K562 (cell line): ENCODE measurements around the gene AAGAB. TPM values are rescaled to one million over a fixed set of nuclear protein-coding genes. Genes with fewer than 3 reads are reported as not detected.

ENCODE experiments used
- ATAC-seq: fragments of 200-7000 bp; cut with Tn5 transposase; 3 replicates; pipeline ENCODE4 v1.9.1; 2020; ENCODE audit warnings: moderate library complexity
- BruUV-seq: library from RNA; stranded (reverse); fragments of 400-500 nt; replicated peaks from 2 replicates; lab custom pipeline; 2021; lab: Mats Ljungman, UMichigan
- CTCF ChIA-PET: fragments of 300-600 bp; formaldehyde crosslinking; extraction: SDS; loops from one replicate; lab custom pipeline; 2021; ENCODE audit warnings: low intra/inter-chr PET ratio; lab: Yijun Ruan, JAX
- POLR2A ChIA-PET: fragments of 300-600, 350-650 bp; sonication (Branson Sonifier 250); formaldehyde crosslinking; extraction: SDS; loops from one replicate; lab custom pipeline; 2021; ENCODE audit warnings: antibody characterized with exemption, inconsistent platforms; lab: Yijun Ruan, JAX
- DNase-seq, 4 experiments: peaks; one replicate each; pipeline versions ENCODE4 v3.0.0 to v3.0.0-alpha.2; 2011 to 2018; ENCODE audit warnings: low spot score in 3 of 4, mixed read lengths in 3 of 4; ENCODE audit errors: extremely low read depth in 1 of 4
- FAIRE-seq: peaks from 2 replicates; lab custom pipeline; 2011; peaks lifted over from hg19 to GRCh38; lab: Jason Lieb, UNC
- H2AFZ ChIP-seq: 2 replicates; pipeline ENCODE4 v1.6.0; 2011; ENCODE audit warnings: low read depth, low read length, control low read depth, inconsistent platforms
- H3K27ac ChIP-seq: fragments of 200-600 bp; 3 replicates; pipeline ENCODE4 v1.8.0; 2011; ENCODE audit warnings: low read depth, mild to moderate bottlenecking, control low read depth, inconsistent platforms, low read length, moderate library complexity, mixed read lengths; ENCODE audit errors: extremely low read depth
- H3K27me3 ChIP-seq, 2 experiments: fragments of 300-600 bp in 1 of 2; 2 replicates in 1 of 2; 3 replicates in 1 of 2; pipeline versions ENCODE4 v1.6.0 to v1.8.0; 2011; ENCODE audit warnings: inconsistent platforms in 2 of 2, low read length in 2 of 2, mild to moderate bottlenecking in 1 of 2, mixed read lengths in 1 of 2, moderate library complexity in 1 of 2; ENCODE audit not compliant: control insufficient read depth in 2 of 2, insufficient read depth in 2 of 2
- H3K36me3 ChIP-seq: fragments of 300-600 bp; 3 replicates; pipeline ENCODE4 v1.8.0; 2011; ENCODE audit warnings: mild to moderate bottlenecking, low read length, inconsistent platforms; ENCODE audit not compliant: control insufficient read depth, insufficient read depth
- H3K4me1 ChIP-seq, 2 experiments: fragments of 200-600 bp in 1 of 2; replicated peaks in 1 of 2; 2 replicates in 1 of 2; 3 replicates in 1 of 2; pipeline versions ENCODE4 v1.5.1 to v1.8.0; 2011; ENCODE audit warnings: inconsistent platforms in 2 of 2, low read length in 2 of 2, mild to moderate bottlenecking in 1 of 2, mixed read lengths in 1 of 2, moderate library complexity in 1 of 2; ENCODE audit not compliant: control insufficient read depth in 2 of 2, insufficient read depth in 2 of 2
- H3K4me2 ChIP-seq: 2 replicates; pipeline ENCODE4 v1.6.1; 2011; ENCODE audit warnings: low read length, control low read depth, inconsistent platforms, mixed read lengths; ENCODE audit not compliant: insufficient read depth
- H3K4me3 ChIP-seq: fragments of 200-600 bp; sonication (generic), shearing (Covaris generic); 2 replicates; pipeline ENCODE4 v1.5.1; 2016; ENCODE audit warnings: control low read depth, inconsistent platforms
- H3K79me2 ChIP-seq: fragments of 200-600 bp; 3 replicates; pipeline ENCODE4 v1.8.0; 2011; ENCODE audit warnings: low read length, inconsistent platforms; ENCODE audit not compliant: control insufficient read depth, insufficient read depth
- H3K9ac ChIP-seq, 2 experiments: 2 replicates each; pipeline versions ENCODE4 v1.6.0 to v1.6.1; 2011; ENCODE audit warnings: low read depth in 2 of 2, low read length in 2 of 2, control low read depth in 1 of 2, inconsistent platforms in 1 of 2, mild to moderate bottlenecking in 1 of 2, mixed read lengths in 1 of 2; ENCODE audit not compliant: insufficient read depth in 1 of 2
- H3K9me1 ChIP-seq: one replicate; pipeline ENCODE4 v1.6.0; 2011; ENCODE audit warnings: inconsistent platforms, mild to moderate bottlenecking, low read length, moderate library complexity; ENCODE audit not compliant: control insufficient read depth, insufficient read depth
- H3K9me3 ChIP-seq: replicated peaks from 2 replicates; pipeline ENCODE4 v1.5.1; 2011; ENCODE audit warnings: low read depth, low read length, inconsistent platforms; ENCODE audit not compliant: control insufficient read depth, insufficient read depth
- H4K20me1 ChIP-seq: replicated peaks from 2 replicates; pipeline ENCODE4 v1.6.1; 2011; ENCODE audit warnings: low read length, inconsistent platforms, mixed read lengths; ENCODE audit not compliant: control insufficient read depth, insufficient read depth
- CBFA2T2 ChIP-seq: fragments of 450-650 bp; conservative IDR thresholded peaks from 2 replicates; pipeline ENCODE4 v1.6.1; 2017; ENCODE audit warnings: mild to moderate bottlenecking
- ESRRB ChIP-seq: fragments of 250-450 bp; sonication (Bioruptor Pico); IDR thresholded peaks from 2 replicates; pipeline ENCODE4 v1.5.0; 2020; ENCODE audit warnings: mild to moderate bottlenecking, moderate library complexity, borderline replicate concordance
- GTF2B ChIP-seq: IDR thresholded peaks from 2 replicates; pipeline ENCODE4 v1.6.1; 2011; ENCODE audit not compliant: insufficient read length; ENCODE audit errors: extremely low read depth
- IRF1 ChIP-seq: sonication (generic); formaldehyde crosslinking; IDR thresholded peaks from 2 replicates; pipeline ENCODE4 v1.8.0; 2022; ENCODE audit warnings: missing genetic modification reagents, mild to moderate bottlenecking, borderline replicate concordance
- MED1 ChIP-seq: sonication (generic); formaldehyde crosslinking; IDR thresholded peaks from 2 replicates; pipeline ENCODE4 v1.8.1; 2023; ENCODE audit warnings: missing genetic modification reagents, borderline replicate concordance
- MTA3 ChIP-seq: fragments of 450-650 bp; formaldehyde crosslinking; IDR thresholded peaks from 2 replicates; pipeline ENCODE4 v1.6.1; 2017; ENCODE audit warnings: mild to moderate bottlenecking, borderline replicate concordance
- NR2C1 ChIP-seq, 2 experiments: fragments of 450-650 bp; IDR thresholded peaks; 2 replicates each; pipeline ENCODE4 v1.6.1; 2017; ENCODE audit warnings: mild to moderate bottlenecking in 2 of 2, antibody characterized with exemption in 1 of 2, inconsistent platforms in 1 of 2, missing compliant biosample characterization in 1 of 2, missing genetic modification characterization in 1 of 2
- POLR2G ChIP-seq: fragments of 200-400 bp; formaldehyde crosslinking; IDR thresholded peaks from 2 replicates; pipeline ENCODE4 v1.6.1; 2017; ENCODE audit warnings: low read depth, mild to moderate bottlenecking, antibody characterized with exemption, low read length, moderate library complexity
- PRDM10 ChIP-seq: fragments of 450-650 bp; IDR thresholded peaks from 2 replicates; pipeline ENCODE4 v1.6.1; 2018; ENCODE audit not compliant: partially characterized antibody
- SMAD3 ChIP-seq: fragments of 450-650 bp; formaldehyde crosslinking; conservative IDR thresholded peaks from 2 replicates; pipeline ENCODE4 v1.4.0; 2020; ENCODE audit warnings: mild to moderate bottlenecking
- ZNF449 ChIP-seq: fragments of 250-450 bp; sonication (Bioruptor Pico); IDR thresholded peaks from 2 replicates; pipeline ENCODE4 v1.8.0; 2022; ENCODE audit warnings: moderate library complexity, mild to moderate bottlenecking, inconsistent platforms
- ZNF696 ChIP-seq: fragments of 250-450 bp; sonication (Bioruptor Pico); conservative IDR thresholded peaks from 2 replicates; pipeline ENCODE4 v1.4.0; 2020; ENCODE audit warnings: mild to moderate bottlenecking, moderate library complexity
- WGBS: fragments of 100-300 bp; shearing (Covaris generic); methylation state at CpG from one replicate; pipeline ENCODE4 v1.1.6; 2016; ENCODE audit warnings: low coverage, mixed read lengths; ENCODE audit not compliant: insufficient coverage; ENCODE audit errors: missing lambda C conversion rate; 5-methylcytosine and 5-hydroxymethylcytosine counted together
- in situ Hi-C: fragments of 300-500 bp; cut with MboI; formaldehyde crosslinking; loops from 4 replicates; pipeline ENCODE4 v1.15.0; 2018; ENCODE audit warnings: inconsistent platforms, mixed read lengths
- intact Hi-C: fragments of 100-400 bp; cut with micrococcal nuclease; formaldehyde crosslinking; loops from 2 replicates; pipeline ENCODE4 v1.14.2; 2022
- polyA plus RNA-seq, 8 experiments: library from polyadenylated mRNA; depleted of rRNA in 4 of 8; stranded (reverse) in 5 of 8; unstranded in 3 of 8; fragments of >200 nt; fragmentation: Nextera tagmentation in 2 of 8; fragmentation: Illumina TruSeq in 1 of 8; extraction: Ambion mirVana in 2 of 8; extraction: Trizol in 1 of 8; gene quantifications; 2 replicates each; pipeline versions ENCODE4 v1.2.1 to v1.2.3, GENCODE V29; 2011 to 2014; ENCODE audit warnings: inconsistent platforms in 1 of 8, missing spikeins in 1 of 8
- total RNA-seq, 7 experiments: library from RNA; depleted of rRNA in 6 of 7; stranded (reverse); fragments of >200 nt in 6 of 7; fragmentation: Illumina TruSeq in 2 of 7; extraction: Trizol in 2 of 7; gene quantifications; 2 replicates each; pipeline versions ENCODE4 v1.2.1 to v1.2.3, GENCODE V29; 2011 to 2021; ENCODE audit warnings: low replicate concordance in 1 of 7

AAGAB gene
- total and polyA plus RNA-seq, 9 of the 15 experiments (the other 6 are each of a cell fraction or from before 2014, with no cell fraction given): 17.8 to 109 (median 58.3) TPM

GRCh38 chr15:67251318-67251717 is 3.1 kb downstream of the AAGAB start:
- no peak for TF ChIP-seq IRF1 (CRISPR knock-in tag)
- no peak for TF ChIP-seq NR2C1 (IDR thresholded peaks at IDR 0.05)
- no peak for TF ChIP-seq NR2C1 (tag; IDR thresholded peaks at IDR 0.05)
- no peak for TF ChIP-seq SMAD3
- TF ChIP-seq PRDM10: no peak
- TF ChIP-seq MTA3: no peak
- TF ChIP-seq ESRRB (CRISPR knock-in tag): no peak
- no peak for TF ChIP-seq POLR2G
- TF ChIP-seq CBFA2T2: no peak
- TF ChIP-seq ZNF696 (CRISPR knock-in tag): no peak
- TF ChIP-seq MED1 (CRISPR knock-in tag): no peak
- no peak for TF ChIP-seq GTF2B
- no peak for TF ChIP-seq ZNF449 (CRISPR knock-in tag)
- H3K27me3 ChIP-seq: no peaks in the 10 kb centered on the region
- FAIRE-seq: no peak
- no TSS peak for BruUV-seq
- H3K4me2 ChIP-seq: no peak overlapping the region
- no peak for DNase-seq
- H3K27ac ChIP-seq: no peak overlapping the region
- H3K9me3 ChIP-seq: peaks cover 3% of the 10 kb centered on the region
- in situ Hi-C loops: no loop called here
- no peak for ATAC-seq
- H3K4me1 ChIP-seq: peaks cover 11 to 19% of the 10 kb centered on the region in 2 experiments; a peak in 4 of 5 replicates
- WGBS: 92% methylated on average over 5 of the region's 5 CpGs
- ChIA-PET POLR2A (interaction anchor here (0.7 to 0.9 kb wide), 2 partner anchors 11 to 64 kb away, joined by 3 read pairs; no protein-coding TSS in a partner anchor), CTCF (no interaction called here)
- H4K20me1 ChIP-seq: no peaks in the 10 kb centered on the region
- intact Hi-C loops: loop anchor here (5.0 kb wide), 1 partner anchor 184 kb away; the partner anchor contains the start of gene SMAD3
- H3K4me3 ChIP-seq: no peak overlapping the region
- peaks cover 26% of the 10 kb centered on the region for H3K36me3 ChIP-seq
- peaks cover 75% of the 10 kb centered on the region for H3K79me2 ChIP-seq
- no peak overlapping the region for H3K9ac ChIP-seq
- H2AFZ ChIP-seq: no peak overlapping the region
- no peaks in the 10 kb centered on the region for H3K9me1 ChIP-seq
